ENCODE measurements around the gene NMRAL1. TPM values are rescaled to one million over a fixed set of nuclear protein-coding genes. Genes with fewer than 3 reads are reported as not detected.

Gene NMRAL1
- total RNA-seq, 1 donor from 2014 or later = 30.7 TPM

DNA sequence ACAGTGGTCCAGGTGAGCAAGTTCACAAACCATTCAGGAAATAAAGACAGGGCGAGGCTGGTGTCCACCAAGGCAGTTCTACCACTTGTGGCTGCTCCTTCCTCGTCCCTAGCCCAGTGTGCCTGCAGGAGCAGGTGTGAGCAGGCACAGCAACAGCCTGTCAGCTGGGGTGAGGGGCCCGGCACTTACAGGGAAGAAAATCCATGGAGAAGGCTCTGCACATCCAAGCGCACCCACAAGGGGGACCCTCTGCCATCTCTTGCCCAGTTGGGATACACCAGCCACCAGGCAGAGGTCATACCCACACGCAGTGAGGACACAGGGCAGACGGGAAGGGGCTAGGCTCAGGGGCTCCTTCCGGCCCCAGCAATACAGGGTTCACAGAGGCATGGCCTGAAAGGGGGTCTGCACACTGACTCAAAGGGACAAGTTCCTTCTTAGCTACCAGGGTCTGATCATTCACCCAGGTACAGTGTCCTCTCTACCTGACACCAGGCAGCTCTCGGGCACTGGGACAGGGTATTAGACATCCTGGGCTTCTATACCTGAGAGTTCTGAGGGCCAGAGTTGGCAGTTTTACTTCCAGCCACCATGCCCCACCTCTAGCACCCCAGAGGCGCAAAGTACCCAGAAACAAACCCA is 37.1 kb upstream of the NMRAL1 start:
- intact Hi-C loops (cut with micrococcal nuclease) = no loop called here
- DNase-seq (ENCODE audit: low spot score) = no peak
- peaks cover 66% of the 10 kb centered on the region for H3K36me3 Mint-ChIP-seq (ENCODE audit: low read depth)
- peaks cover 40% of the 10 kb centered on the region for H3K4me1 Mint-ChIP-seq (ENCODE audit: low read depth)
- no peaks in the 10 kb centered on the region for H3K9me3 Mint-ChIP-seq
- H3K27me3 Mint-ChIP-seq (ENCODE audit: low read depth) = no peaks in the 10 kb centered on the region
- H3K27ac Mint-ChIP-seq = no peak overlapping the region
- H3K4me3 Mint-ChIP-seq (ENCODE audit: low read depth) = no peak overlapping the region

GRCh38 chr16:4510747-4511426 is 36.5 kb upstream of the NMRAL1 start:
- intact Hi-C loops (cut with micrococcal nuclease) = no loop called here
- Mint-ChIP-seq H3K36me3 (ENCODE audit: low read depth) (peaks cover 68% of the 10 kb centered on the region), H3K4me1 (ENCODE audit: low read depth) (peaks cover 41% of the 10 kb centered on the region), H3K4me3 (ENCODE audit: low read depth) (no peak overlapping the region), H3K27ac (peak overlapping the region; percentile 25), H3K27me3 (ENCODE audit: low read depth) (no peaks in the 10 kb centered on the region), H3K9me3 (no peaks in the 10 kb centered on the region)
- DNase-seq (ENCODE audit: low spot score) = no peak

DNA sequence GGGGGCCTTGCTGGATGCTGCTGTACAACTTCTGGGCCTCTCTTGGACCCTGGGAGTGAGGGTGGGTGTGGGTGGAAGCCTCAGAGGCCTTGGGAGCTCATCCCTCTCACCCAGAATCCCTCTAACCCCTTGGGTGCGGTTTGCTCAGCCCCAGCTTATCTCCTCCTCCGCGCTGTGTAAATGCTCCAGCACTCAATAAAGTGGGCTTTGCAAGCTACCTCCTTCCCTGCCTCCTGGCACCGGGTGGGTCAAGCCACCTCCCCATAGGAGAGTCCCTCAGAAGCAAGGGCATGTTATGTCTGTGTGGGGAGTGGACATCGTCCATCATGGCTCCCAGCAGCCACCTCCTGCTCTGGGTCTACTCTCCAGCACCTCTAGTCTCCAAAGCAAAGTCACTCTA is 35.7 kb upstream of the NMRAL1 start:
- Mint-ChIP-seq H3K27me3 (ENCODE audit: low read depth) (no peaks in the 10 kb centered on the region), H3K9me3 (no peaks in the 10 kb centered on the region), H3K36me3 (ENCODE audit: low read depth) (peaks cover 64% of the 10 kb centered on the region), H3K4me3 (ENCODE audit: low read depth) (no peak overlapping the region), H3K4me1 (ENCODE audit: low read depth) (peaks cover 41% of the 10 kb centered on the region), H3K27ac (peak overlapping the region; percentile 33)
- DNase-seq (ENCODE audit: low spot score) = no peak
- intact Hi-C loops (cut with micrococcal nuclease) = no loop called here

DNA sequence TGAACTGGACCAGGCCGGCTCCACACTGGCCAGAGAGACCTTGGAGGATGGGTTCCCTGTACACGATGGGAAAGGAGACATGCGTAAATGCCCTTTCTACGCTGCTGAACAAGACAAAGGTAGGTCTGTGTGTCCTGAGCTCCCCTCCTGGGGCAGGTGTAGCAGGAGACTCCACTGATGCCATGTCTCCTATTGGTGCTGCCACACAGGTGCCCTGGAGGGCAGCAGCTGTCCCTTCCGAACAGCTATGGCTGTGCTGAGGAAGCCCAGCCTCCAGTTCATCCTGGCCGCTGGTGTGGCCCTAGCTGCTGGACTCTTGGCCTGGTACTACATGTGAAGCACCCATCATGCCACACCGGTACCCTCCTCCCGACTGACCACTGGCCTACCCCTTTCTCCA is 35.0 kb upstream of the NMRAL1 start:
- H3K9me3 Mint-ChIP-seq = no peaks in the 10 kb centered on the region
- no peak for DNase-seq (ENCODE audit: low spot score)
- no peaks in the 10 kb centered on the region for H3K27me3 Mint-ChIP-seq (ENCODE audit: low read depth)
- no peak overlapping the region for H3K4me3 Mint-ChIP-seq (ENCODE audit: low read depth)
- intact Hi-C loops (cut with micrococcal nuclease) = no loop called here
- peaks cover 60% of the 10 kb centered on the region for H3K36me3 Mint-ChIP-seq (ENCODE audit: low read depth)
- peaks cover 38% of the 10 kb centered on the region for H3K4me1 Mint-ChIP-seq (ENCODE audit: low read depth)
- H3K27ac Mint-ChIP-seq = no peak overlapping the region

DNA sequence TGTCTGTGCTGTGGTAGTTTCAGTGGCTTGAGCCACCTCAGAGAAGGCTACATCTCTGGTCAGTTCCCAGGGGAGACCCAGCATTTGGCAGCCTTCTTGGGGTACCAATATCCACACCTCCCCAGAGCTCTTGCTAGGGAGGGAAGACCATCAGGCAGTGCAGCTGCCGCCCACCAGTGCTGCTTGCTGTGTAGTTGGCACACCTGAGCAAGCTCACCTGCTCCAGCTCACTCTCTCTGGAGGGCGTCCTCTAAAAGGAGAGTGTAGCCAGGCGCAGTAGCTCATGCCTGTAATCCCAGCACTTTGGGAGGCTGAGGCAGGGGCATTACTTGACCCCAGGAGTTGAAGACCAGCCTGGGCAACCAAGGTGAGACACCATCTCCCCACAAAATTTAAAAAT is 34.4 kb upstream of the NMRAL1 start:
- Mint-ChIP-seq H3K4me1 (ENCODE audit: low read depth) (peaks cover 37% of the 10 kb centered on the region), H3K27ac (no peak overlapping the region)

DNA sequence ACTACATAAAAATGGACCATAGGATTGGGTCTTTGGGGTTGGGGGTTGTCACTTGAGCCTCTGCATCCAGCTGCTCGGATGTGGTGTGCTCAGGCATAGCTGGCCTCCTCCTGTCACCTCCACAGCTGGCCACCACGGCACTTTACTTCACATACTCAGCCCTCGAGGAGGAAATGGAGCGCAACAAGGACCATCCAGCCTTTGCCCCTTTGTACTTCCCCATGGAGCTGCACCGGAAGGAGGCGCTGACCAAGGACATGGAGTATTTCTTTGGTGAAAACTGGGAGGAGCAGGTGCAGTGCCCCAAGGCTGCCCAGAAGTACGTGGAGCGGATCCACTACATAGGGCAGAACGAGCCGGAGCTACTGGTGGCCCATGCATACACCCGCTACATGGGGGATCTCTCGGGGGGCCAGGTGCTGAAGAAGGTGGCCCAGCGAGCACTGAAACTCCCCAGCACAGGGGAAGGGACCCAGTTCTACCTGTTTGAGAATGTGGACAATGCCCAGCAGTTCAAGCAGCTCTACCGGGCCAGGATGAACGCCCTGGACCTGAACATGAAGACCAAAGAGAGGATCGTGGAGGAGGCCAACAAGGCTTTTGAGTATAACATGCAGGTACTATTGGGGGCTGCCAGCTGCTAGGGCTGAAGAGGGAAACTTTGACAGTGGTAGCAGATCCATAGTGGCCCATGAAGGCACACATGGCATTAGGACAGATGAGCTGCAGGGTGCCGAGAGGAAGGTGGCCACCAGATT is 33.3 kb upstream of the NMRAL1 start:
- no peaks in the 10 kb centered on the region for H3K27me3 Mint-ChIP-seq (ENCODE audit: low read depth)
- peaks cover 55% of the 10 kb centered on the region for H3K36me3 Mint-ChIP-seq (ENCODE audit: low read depth)
- H3K9me3 Mint-ChIP-seq = no peaks in the 10 kb centered on the region
- no peak overlapping the region for H3K4me3 Mint-ChIP-seq (ENCODE audit: low read depth)
- DNase-seq (ENCODE audit: low spot score) = no peak
- intact Hi-C loops (cut with micrococcal nuclease) = loop anchor here (2.0 kb wide), 1 partner anchor 29 kb away; no protein-coding TSS in a partner anchor
- peak overlapping the region; percentile 28 for H3K27ac Mint-ChIP-seq
- H3K4me1 Mint-ChIP-seq (ENCODE audit: low read depth) = peaks cover 39% of the 10 kb centered on the region

More for the DNA sequence above, 34.4 kb upstream of the NMRAL1 start:
- Mint-ChIP-seq H3K9me3 (no peaks in the 10 kb centered on the region), H3K4me3 (ENCODE audit: low read depth) (no peak overlapping the region), H3K27me3 (ENCODE audit: low read depth) (no peaks in the 10 kb centered on the region), H3K36me3 (ENCODE audit: low read depth) (peaks cover 60% of the 10 kb centered on the region)
- no peak for DNase-seq (ENCODE audit: low spot score)
- intact Hi-C loops (cut with micrococcal nuclease) = no loop called here

DNA sequence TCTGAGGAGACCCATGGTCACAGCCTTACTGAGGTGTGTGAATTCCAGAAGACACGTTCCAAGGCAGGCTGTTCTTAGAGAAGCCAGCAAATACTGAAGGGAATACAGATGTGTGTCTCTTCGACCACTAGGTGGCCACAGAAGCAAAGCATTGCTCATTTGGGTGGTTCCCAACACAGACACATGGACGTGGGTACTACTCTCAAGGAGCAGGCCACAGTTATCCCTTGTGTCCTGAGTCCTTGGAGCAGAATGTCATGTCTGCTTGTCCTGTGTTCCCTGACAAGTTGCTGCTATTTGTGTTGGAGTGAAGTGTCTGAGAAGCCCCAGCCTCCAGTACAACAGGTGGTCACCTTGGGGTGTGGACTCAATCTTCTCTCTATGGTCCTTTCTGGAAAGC is 32.0 kb upstream of the NMRAL1 start:
- peaks cover 43% of the 10 kb centered on the region for H3K36me3 Mint-ChIP-seq (ENCODE audit: low read depth)
- H3K4me3 Mint-ChIP-seq (ENCODE audit: low read depth) = peak overlapping the region; percentile 22
- intact Hi-C loops (cut with micrococcal nuclease) = loop anchor here (1.0 to 2.0 kb wide), 3 partner anchors 30 to 79 kb away; no protein-coding TSS in a partner anchor
- H3K27ac Mint-ChIP-seq = peak overlapping the region; percentile 85
- H3K4me1 Mint-ChIP-seq (ENCODE audit: low read depth) = peaks cover 47% of the 10 kb centered on the region
- peak; percentile 48 for DNase-seq (ENCODE audit: low spot score)
- H3K9me3 Mint-ChIP-seq = no peaks in the 10 kb centered on the region
- H3K27me3 Mint-ChIP-seq (ENCODE audit: low read depth) = no peaks in the 10 kb centered on the region

DNA sequence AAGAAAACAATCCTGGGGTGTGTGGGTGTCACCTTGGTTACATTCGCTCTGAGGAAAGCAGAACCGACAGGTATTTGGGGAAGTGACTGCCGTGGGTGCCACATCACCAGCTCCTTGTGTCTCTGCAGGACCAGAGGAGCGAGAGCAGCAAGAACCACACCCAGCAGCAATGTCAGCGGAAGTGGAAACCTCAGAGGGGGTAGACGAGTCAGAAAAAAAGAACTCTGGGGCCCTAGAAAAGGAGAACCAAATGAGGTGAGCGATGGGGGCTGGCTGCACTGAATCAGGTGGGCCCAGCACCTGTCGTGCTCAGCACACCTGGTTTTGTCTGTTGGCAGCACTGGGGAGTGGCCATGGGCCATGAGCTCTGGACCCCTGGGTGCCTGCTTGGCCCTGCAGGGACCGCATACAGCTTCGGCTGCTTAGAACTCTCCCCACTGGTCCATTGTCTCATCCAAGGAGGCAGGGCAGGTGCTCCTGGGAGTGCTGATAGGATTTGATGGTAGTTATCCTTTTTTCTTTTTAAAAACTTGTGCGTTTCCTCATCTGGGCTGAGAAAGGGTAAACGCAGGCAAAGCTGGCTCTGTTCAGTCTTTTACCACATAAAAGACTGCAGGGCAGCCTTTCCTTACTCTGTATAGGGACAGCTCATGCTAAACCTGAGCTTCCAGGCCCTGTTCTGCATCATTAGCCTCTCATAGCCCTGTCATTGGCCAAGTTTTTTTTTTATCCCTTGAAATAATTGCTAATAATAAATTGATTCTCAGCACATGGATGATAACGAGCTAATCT is 31.1 kb upstream of the NMRAL1 start:
- Mint-ChIP-seq H3K27me3 (ENCODE audit: low read depth) (no peaks in the 10 kb centered on the region), H3K27ac (peak overlapping the region; percentile 85)

GRCh38 chr16:4501071-4501478 is 26.6 kb upstream of the NMRAL1 start:
- no peak for DNase-seq (ENCODE audit: low spot score)
- peaks cover 22% of the 10 kb centered on the region for H3K36me3 Mint-ChIP-seq (ENCODE audit: low read depth)
- no peak overlapping the region for H3K4me3 Mint-ChIP-seq (ENCODE audit: low read depth)
- H3K27me3 Mint-ChIP-seq (ENCODE audit: low read depth) = no peaks in the 10 kb centered on the region
- intact Hi-C loops (cut with micrococcal nuclease) = loop anchor here (2.0 kb wide), 1 partner anchor 24 kb away; the partner anchor contains the start of gene HMOX2
- H3K4me1 Mint-ChIP-seq (ENCODE audit: low read depth) = peaks cover 57% of the 10 kb centered on the region
- H3K27ac Mint-ChIP-seq = no peak overlapping the region
- no peaks in the 10 kb centered on the region for H3K9me3 Mint-ChIP-seq

More for the DNA sequence above, 31.1 kb upstream of the NMRAL1 start:
- Mint-ChIP-seq H3K36me3 (ENCODE audit: low read depth) (peaks cover 34% of the 10 kb centered on the region), H3K4me1 (ENCODE audit: low read depth) (peaks cover 46% of the 10 kb centered on the region), H3K4me3 (ENCODE audit: low read depth) (peak overlapping the region; percentile 50), H3K9me3 (no peaks in the 10 kb centered on the region)
- intact Hi-C loops (cut with micrococcal nuclease) = loop anchor here (1.0 to 2.0 kb wide), 3 partner anchors 31 to 80 kb away; no protein-coding TSS in a partner anchor
- DNase-seq (ENCODE audit: low spot score) = peak; percentile 73

GRCh38 chr16:4500272-4500671 is 25.8 kb upstream of the NMRAL1 start:
- no peak overlapping the region for H3K27ac Mint-ChIP-seq
- H3K4me3 Mint-ChIP-seq (ENCODE audit: low read depth) = no peak overlapping the region
- H3K36me3 Mint-ChIP-seq (ENCODE audit: low read depth) = peaks cover 20% of the 10 kb centered on the region
- peaks cover 50% of the 10 kb centered on the region for H3K4me1 Mint-ChIP-seq (ENCODE audit: low read depth)
- no peaks in the 10 kb centered on the region for H3K27me3 Mint-ChIP-seq (ENCODE audit: low read depth)
- intact Hi-C loops (cut with micrococcal nuclease) = loop anchor here (2.0 kb wide), 1 partner anchor 23 kb away; the partner anchor contains the start of gene HMOX2
- no peak for DNase-seq (ENCODE audit: low spot score)
- no peaks in the 10 kb centered on the region for H3K9me3 Mint-ChIP-seq

- no peak overlapping the region for H3K4me3 Mint-ChIP-seq (ENCODE audit: low read depth)
- peaks cover 49% of the 10 kb centered on the region for H3K4me1 Mint-ChIP-seq (ENCODE audit: low read depth)
- intact Hi-C loops (cut with micrococcal nuclease) = no loop called here
Observed at GRCh38 chr16:4499196-4499555, 24.8 kb upstream of the NMRAL1 start.

GRCh38 chr16:4498546-4499195 is 24.2 kb upstream of the NMRAL1 start:
- Mint-ChIP-seq H3K27ac (no peak overlapping the region), H3K27me3 (ENCODE audit: low read depth) (no peaks in the 10 kb centered on the region), H3K4me1 (ENCODE audit: low read depth) (peaks cover 45% of the 10 kb centered on the region), H3K4me3 (ENCODE audit: low read depth) (no peak overlapping the region), H3K36me3 (ENCODE audit: low read depth) (peaks cover 20% of the 10 kb centered on the region), H3K9me3 (no peaks in the 10 kb centered on the region)
- no peak for DNase-seq (ENCODE audit: low spot score)
- intact Hi-C loops (cut with micrococcal nuclease) = no loop called here

More at GRCh38 chr16:4499196-4499555, 24.8 kb upstream of the NMRAL1 start:
- Mint-ChIP-seq H3K36me3 (ENCODE audit: low read depth) (peaks cover 20% of the 10 kb centered on the region), H3K9me3 (no peaks in the 10 kb centered on the region), H3K27ac (no peak overlapping the region), H3K27me3 (ENCODE audit: low read depth) (no peaks in the 10 kb centered on the region)
- DNase-seq (ENCODE audit: low spot score) = no peak

Data from activated T-helper 2 cell treated with anti-CD3 and anti-CD28 coated beads, Interferon-gamma antibody, Interleukin-2, Interleukin-4, amounts not matched to agents 10 μg/mL and 5 μg/mL and 100 μg/mL, durations not matched to agents 14 hours and 24 hours and 36 hours (primary cell).